PFSK-1 (cell line): ENCODE measurements around the gene BABAM2.

ENCODE experiments used
- POLR2AphosphoS5 ChIP-seq: IDR thresholded peaks from 2 replicates; pipeline ENCODE4 v1.6.1; 2012; ENCODE audit warnings: low read depth, mild to moderate bottlenecking, control low read depth, low read length, moderate library complexity
- REST ChIP-seq, 2 experiments: IDR thresholded peaks; 2 replicates each; pipeline versions ENCODE4 v1.6.1 to v1.8.0; 2011 to 2012; ENCODE audit warnings: low read depth in 2 of 2, low read length in 2 of 2, control low read depth in 1 of 2, inconsistent platforms in 1 of 2, mild to moderate bottlenecking in 1 of 2, moderate library complexity in 1 of 2; ENCODE audit not compliant: insufficient read depth in 1 of 2
- SIN3A ChIP-seq: IDR thresholded peaks from 2 replicates; pipeline ENCODE4 v1.6.1; 2012; ENCODE audit warnings: mild to moderate bottlenecking, low read length, moderate library complexity, borderline replicate concordance; ENCODE audit not compliant: insufficient read depth
- TAF1 ChIP-seq: IDR thresholded peaks from 2 replicates; pipeline ENCODE4 v1.6.1; 2012; ENCODE audit warnings: low read length, control low read depth, borderline replicate concordance; ENCODE audit not compliant: insufficient read depth

GRCh38 chr2:28322456-28322855, 431.9 kb downstream of the BABAM2 start:
- TF ChIP-seq POLR2AphosphoS5 (no peak), TAF1 (no peak), REST (IDR thresholded peaks at IDR 0.05; ENCODE audit: insufficient read depth in 1 of 2, low read depth in 2 of 2, low read length in 2 of 2) (no peak), SIN3A (no peak)
